Right lobe of liver (tissue), 4 donors: ENCODE results near the gene PPP1R12A.

ENCODE experiments used
- POLR2A ChIP-seq: fragments of 450-650 bp; IDR thresholded peaks from one replicate; pipeline ENCODE4 v1.6.1; 2017; ENCODE audit warnings: antibody characterized with exemption, mild to moderate bottlenecking
- TF ChIP-seq, protein P1 (sequence below), 4 donors: fragments of 200-600 bp in 3 of 4; fragments of 450-650 bp in 1 of 4; IDR thresholded peaks; one replicate each; pipeline versions ENCODE4 v1.5.1 to v1.8.0; 2016 to 2022; ENCODE audit warnings: antibody characterized with exemption in 4 of 4, mild to moderate bottlenecking in 2 of 4
- donor health status: DM: no; HTN: no; CAD: no.
- donor health status: DM: no; HTN: no; CAD: no.
- donor health status: DM: no; HTN: yes; CAD: no.

DNA sequence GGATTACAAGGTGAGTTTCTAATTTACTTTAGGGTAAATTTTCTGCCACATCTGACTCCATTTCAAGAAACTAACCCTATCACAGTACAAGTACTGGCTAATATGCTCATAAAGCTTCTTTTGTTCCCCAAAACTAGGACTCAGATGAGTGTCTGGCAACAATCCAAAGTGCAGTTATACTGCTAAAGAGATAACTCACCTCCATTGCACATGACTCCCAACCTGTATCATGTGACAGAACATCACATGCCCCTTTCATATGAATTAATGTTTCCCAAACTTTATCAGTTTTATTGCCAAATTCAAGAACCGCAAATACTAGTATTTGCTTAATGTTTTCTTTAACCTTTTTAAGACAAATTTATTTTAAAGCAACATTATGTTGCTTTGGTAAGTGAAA lies 3.9 kb upstream of the PPP1R12A start:
- TF ChIP-seq POLR2A: no peak
- TF ChIP-seq, protein P1, sequence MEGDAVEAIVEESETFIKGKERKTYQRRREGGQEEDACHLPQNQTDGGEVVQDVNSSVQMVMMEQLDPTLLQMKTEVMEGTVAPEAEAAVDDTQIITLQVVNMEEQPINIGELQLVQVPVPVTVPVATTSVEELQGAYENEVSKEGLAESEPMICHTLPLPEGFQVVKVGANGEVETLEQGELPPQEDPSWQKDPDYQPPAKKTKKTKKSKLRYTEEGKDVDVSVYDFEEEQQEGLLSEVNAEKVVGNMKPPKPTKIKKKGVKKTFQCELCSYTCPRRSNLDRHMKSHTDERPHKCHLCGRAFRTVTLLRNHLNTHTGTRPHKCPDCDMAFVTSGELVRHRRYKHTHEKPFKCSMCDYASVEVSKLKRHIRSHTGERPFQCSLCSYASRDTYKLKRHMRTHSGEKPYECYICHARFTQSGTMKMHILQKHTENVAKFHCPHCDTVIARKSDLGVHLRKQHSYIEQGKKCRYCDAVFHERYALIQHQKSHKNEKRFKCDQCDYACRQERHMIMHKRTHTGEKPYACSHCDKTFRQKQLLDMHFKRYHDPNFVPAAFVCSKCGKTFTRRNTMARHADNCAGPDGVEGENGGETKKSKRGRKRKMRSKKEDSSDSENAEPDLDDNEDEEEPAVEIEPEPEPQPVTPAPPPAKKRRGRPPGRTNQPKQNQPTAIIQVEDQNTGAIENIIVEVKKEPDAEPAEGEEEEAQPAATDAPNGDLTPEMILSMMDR (IDR thresholded peaks at IDR 0.05): no peak
